HepG2 (cell line): Measurements from ENCODE around the gene KLF9. TPM values are rescaled to one million over a fixed set of nuclear protein-coding genes. Genes with fewer than 3 reads are reported as not detected.

Source experiments
- ARHGAP35 ChIP-seq: sonication (generic); formaldehyde crosslinking; IDR thresholded peaks from 2 replicates; pipeline ENCODE4 v1.9.0; 2022; ENCODE audit warnings: mild to moderate bottlenecking, inconsistent platforms, moderate library complexity, missing genetic modification reagents, borderline replicate concordance
- ATRX ChIP-seq: sonication (generic); formaldehyde crosslinking; IDR thresholded peaks from 2 replicates; pipeline ENCODE4 v1.4.0; 2020; ENCODE audit warnings: missing genetic modification reagents, borderline replicate concordance
- HCFC1 ChIP-seq: fragments of 150-350 bp; IDR thresholded peaks from 2 replicates; pipeline ENCODE4 v1.6.1; 2014; ENCODE audit warnings: low read depth, low read length
- KLF11 ChIP-seq: IDR thresholded peaks from 2 replicates; pipeline ENCODE4 v1.6.1; 2016; ENCODE audit warnings: missing compliant biosample characterization
- MAFG ChIP-seq: sonication (generic); formaldehyde crosslinking; IDR thresholded peaks from 2 replicates; pipeline ENCODE4 v1.5.1; 2020; ENCODE audit warnings: mild to moderate bottlenecking, missing genetic modification reagents
- NCOA2 ChIP-seq: sonication (generic); formaldehyde crosslinking; IDR thresholded peaks from 2 replicates; pipeline ENCODE4 v1.8.0; 2022; ENCODE audit warnings: inconsistent platforms
- NFATC3 ChIP-seq: sonication (generic); formaldehyde crosslinking; IDR thresholded peaks from 2 replicates; pipeline ENCODE4 v1.5.1; 2020; ENCODE audit warnings: mild to moderate bottlenecking, missing genetic modification reagents
- NR2C2 ChIP-seq: sonication (generic); formaldehyde crosslinking; IDR thresholded peaks from 2 replicates; pipeline ENCODE4 v1.4.0; 2020; ENCODE audit warnings: missing genetic modification reagents, mild to moderate bottlenecking, moderate library complexity, borderline replicate concordance
- PPARG ChIP-seq: conservative IDR thresholded peaks from 2 replicates; pipeline ENCODE4 v1.6.1; 2016; ENCODE audit warnings: missing biosample characterization, missing genetic modification reagents
- SMYD3 ChIP-seq: sonication (generic); formaldehyde crosslinking; IDR thresholded peaks from 2 replicates; pipeline ENCODE4 v1.8.1; 2023; ENCODE audit warnings: mild to moderate bottlenecking, missing genetic modification reagents
- SP1 ChIP-seq, 2 experiments: fragments of 450-650 bp in 1 of 2; sonication (generic) in 1 of 2; formaldehyde crosslinking in 1 of 2; IDR thresholded peaks; 2 replicates each; pipeline versions ENCODE4 v1.4.0 to v1.6.1; 2016 to 2020; ENCODE audit warnings: missing genetic modification reagents in 1 of 2
- ZFP91 ChIP-seq: sonication (generic); formaldehyde crosslinking; IDR thresholded peaks from 2 replicates; pipeline ENCODE4 v1.9.0; 2022; ENCODE audit warnings: missing genetic modification reagents, mild to moderate bottlenecking, borderline replicate concordance
- ZNF274 ChIP-seq: sonication (generic); formaldehyde crosslinking; IDR thresholded peaks from 2 replicates; pipeline ENCODE4 v1.5.1; 2020; ENCODE audit warnings: mild to moderate bottlenecking, missing genetic modification reagents
- ZNF282 ChIP-seq: fragments of 450-650 bp; IDR thresholded peaks from 2 replicates; pipeline ENCODE4 v1.6.1; 2018; ENCODE audit not compliant: partially characterized antibody
- ZNF329 ChIP-seq: sonication (generic); formaldehyde crosslinking; IDR thresholded peaks from 2 replicates; pipeline ENCODE4 v1.9.0; 2021; ENCODE audit warnings: low read depth, mild to moderate bottlenecking, missing genetic modification reagents
- ZNF44 ChIP-seq: sonication (generic); formaldehyde crosslinking; IDR thresholded peaks from 2 replicates; pipeline ENCODE4 v1.5.1; 2020; ENCODE audit warnings: mild to moderate bottlenecking, missing genetic modification reagents
- ZNF496 ChIP-seq: sonication (generic); formaldehyde crosslinking; IDR thresholded peaks from 2 replicates; pipeline ENCODE4 v1.8.1; 2023; ENCODE audit warnings: mild to moderate bottlenecking, moderate library complexity, missing genetic modification reagents; ENCODE audit not compliant: insufficient replicate concordance
- ZNF550 ChIP-seq: sonication (generic); formaldehyde crosslinking; IDR thresholded peaks from 2 replicates; pipeline ENCODE4 v1.4.0; 2020; ENCODE audit warnings: mild to moderate bottlenecking, missing genetic modification reagents, borderline replicate concordance
- ZNF75D ChIP-seq: sonication (generic); formaldehyde crosslinking; IDR thresholded peaks from 2 replicates; pipeline ENCODE4 v1.8.1; 2023; ENCODE audit warnings: missing genetic modification reagents, mild to moderate bottlenecking, borderline replicate concordance
- ZNF891 ChIP-seq: sonication (generic); formaldehyde crosslinking; IDR thresholded peaks from 2 replicates; pipeline ENCODE4 v1.5.0; 2020; ENCODE audit warnings: mild to moderate bottlenecking, missing genetic modification reagents
- ZSCAN20 ChIP-seq: sonication (generic); formaldehyde crosslinking; IDR thresholded peaks from 2 replicates; pipeline ENCODE4 v1.4.0; 2020; ENCODE audit warnings: missing genetic modification reagents, mild to moderate bottlenecking, borderline replicate concordance
- ZSCAN21 ChIP-seq: sonication (generic); formaldehyde crosslinking; IDR thresholded peaks from 2 replicates; pipeline ENCODE4 v1.8.0; 2022; ENCODE audit warnings: mild to moderate bottlenecking, missing genetic modification reagents, moderate library complexity, borderline replicate concordance
- ZSCAN22 ChIP-seq: sonication (generic); formaldehyde crosslinking; IDR thresholded peaks from 2 replicates; pipeline ENCODE4 v1.4.0; 2020; ENCODE audit warnings: mild to moderate bottlenecking, missing genetic modification reagents
- polyA plus RNA-seq, 8 experiments: library from polyadenylated mRNA; depleted of rRNA in 3 of 8; stranded (reverse) in 7 of 8; unstranded in 1 of 8; fragments of >200 nt; fragmentation: Illumina TruSeq in 4 of 8; extraction: Trizol in 4 of 8; gene quantifications; 2 replicates each; pipeline versions ENCODE4 v1.2.1 to v1.2.3, GENCODE V29; 2011 to 2016; ENCODE audit warnings: low read depth in 4 of 8, missing spikeins in 1 of 8, mixed read lengths in 1 of 8; ENCODE audit not compliant: insufficient read depth in 1 of 8
- total RNA-seq, 5 experiments: library from RNA; depleted of rRNA; stranded (reverse); fragments of >200 nt; fragmentation: Illumina TruSeq; extraction: Trizol; gene quantifications; 2 replicates each; pipeline ENCODE4 v1.2.3, GENCODE V29; 2016; ENCODE audit warnings: low read depth in 1 of 5
- TF ChIP-seq, protein P1 (sequence below): sonication (generic); formaldehyde crosslinking; IDR thresholded peaks from 2 replicates; pipeline ENCODE4 v1.5.0; 2020; ENCODE audit warnings: missing genetic modification reagents, mild to moderate bottlenecking, borderline replicate concordance
- TF ChIP-seq, protein P2 (sequence below): IDR thresholded peaks from 2 replicates; pipeline ENCODE4 v1.6.1; 2016; ENCODE audit warnings: control low read depth

The KLF9 gene
- total and polyA plus RNA-seq, 2 of the 13 experiments (the other 11 are each of a cell fraction or from before 2014, with no cell fraction given) = 5.7 to 7.2 TPM

DNA sequence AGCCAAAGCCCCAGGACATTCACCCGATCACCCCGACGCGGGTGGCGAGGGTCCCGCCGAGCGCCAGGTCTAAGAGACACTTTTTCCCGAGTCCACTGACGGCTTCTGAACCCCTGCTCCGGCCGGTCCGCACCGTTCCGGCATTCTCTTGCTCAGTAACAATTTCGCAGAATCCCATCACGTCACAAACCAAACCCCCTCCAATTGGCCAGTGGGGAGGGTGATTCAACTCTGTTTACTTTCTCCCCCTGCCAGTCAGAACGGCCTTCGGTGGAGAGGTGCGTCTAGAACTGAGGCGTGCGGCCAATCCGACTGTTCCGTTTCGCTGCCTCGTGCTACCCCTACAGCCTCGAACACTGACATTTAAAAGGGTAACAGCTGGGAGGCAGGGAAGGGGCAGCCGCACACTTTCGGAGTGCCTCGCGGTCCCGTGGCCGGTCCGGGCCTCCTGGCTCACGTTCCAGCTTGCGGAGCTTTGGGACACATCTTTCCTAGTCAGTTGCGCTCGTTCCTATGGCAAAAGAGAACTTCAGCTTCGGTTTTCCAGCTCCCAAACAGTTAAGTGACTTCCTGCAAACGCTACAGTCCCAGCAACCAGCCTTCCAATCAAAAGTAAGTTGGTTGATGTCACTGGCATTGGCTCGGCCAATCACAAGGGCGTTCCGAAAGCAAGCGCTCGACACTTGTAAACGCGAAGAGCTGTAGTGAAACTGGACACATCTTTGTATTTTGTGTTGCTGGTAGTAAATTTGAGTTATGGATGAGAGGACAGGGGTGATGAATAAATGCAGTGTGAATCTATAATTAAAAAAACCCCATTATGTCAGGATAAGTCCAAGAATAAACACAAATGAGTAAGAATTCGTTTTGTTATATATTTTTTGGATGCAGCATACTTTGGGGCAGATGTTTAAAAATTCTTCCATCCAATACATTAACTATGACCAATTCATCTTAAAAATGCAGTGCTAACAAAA lies at the start of gene KLF9 (continued):
- TF ChIP-seq, protein P1, sequence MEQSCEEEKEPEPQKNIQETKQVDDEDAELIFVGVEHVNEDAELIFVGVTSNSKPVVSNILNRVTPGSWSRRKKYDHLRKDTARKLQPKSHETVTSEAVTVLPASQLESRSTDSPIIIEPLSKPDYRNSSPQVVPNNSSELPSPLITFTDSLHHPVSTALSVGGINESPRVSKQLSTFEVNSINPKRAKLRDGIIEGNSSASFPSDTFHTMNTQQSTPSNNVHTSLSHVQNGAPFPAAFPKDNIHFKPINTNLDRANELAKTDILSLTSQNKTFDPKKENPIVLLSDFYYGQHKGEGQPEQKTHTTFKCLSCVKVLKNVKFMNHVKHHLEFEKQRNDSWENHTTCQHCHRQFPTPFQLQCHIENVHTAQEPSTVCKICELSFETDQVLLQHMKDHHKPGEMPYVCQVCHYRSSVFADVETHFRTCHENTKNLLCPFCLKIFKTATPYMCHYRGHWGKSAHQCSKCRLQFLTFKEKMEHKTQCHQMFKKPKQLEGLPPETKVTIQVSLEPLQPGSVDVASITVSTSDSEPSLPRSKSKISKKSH (CRISPR knock-in tag) = peak; percentile 88
- TF ChIP-seq ATRX (CRISPR knock-in tag) (no peak), MAFG (CRISPR knock-in tag) (no peak), NFATC3 (no peak), ZSCAN21 (CRISPR knock-in tag) (peak; percentile 38; the same call in 1 of the 2 replicates), ZSCAN20 (CRISPR knock-in tag) (no peak), SP1 (IDR thresholded peaks at IDR 0.05) (no peak), SP1 (CRISPR knock-in tag; IDR thresholded peaks at IDR 0.05) (no peak), ZFP91 (CRISPR knock-in tag) (peak; percentile 98), ZSCAN22 (CRISPR knock-in tag) (no peak), ZNF550 (CRISPR knock-in tag) (no peak), NCOA2 (CRISPR knock-in tag) (peak; percentile 17; the same call in 1 of the 2 replicates), ZNF44 (CRISPR knock-in tag) (peak; percentile 74; the same call in 1 of the 2 replicates), ZNF329 (no peak), NR2C2 (peak; percentile 40; the same call in 1 of the 2 replicates), HCFC1 (no peak), ZNF282 (no peak), ZNF891 (peak; percentile 98), ZNF496 (CRISPR knock-in tag) (no peak), PPARG (CRISPR knock-in tag) (peak; percentile 32; the same call in 1 of the 2 replicates), SMYD3 (CRISPR knock-in tag) (0 out of 2 replicates have a peak, but pooled peaks have one; percentile 80), ZNF75D (CRISPR knock-in tag) (no peak), ARHGAP35 (CRISPR knock-in tag) (0 out of 2 replicates have a peak, but pooled peaks have one; percentile 63), KLF11 (CRISPR knock-in tag) (peak; percentile 81; the same call in 1 of the 2 replicates), ZNF274 (CRISPR knock-in tag) (peak; percentile 92)
- TF ChIP-seq, protein P2, sequence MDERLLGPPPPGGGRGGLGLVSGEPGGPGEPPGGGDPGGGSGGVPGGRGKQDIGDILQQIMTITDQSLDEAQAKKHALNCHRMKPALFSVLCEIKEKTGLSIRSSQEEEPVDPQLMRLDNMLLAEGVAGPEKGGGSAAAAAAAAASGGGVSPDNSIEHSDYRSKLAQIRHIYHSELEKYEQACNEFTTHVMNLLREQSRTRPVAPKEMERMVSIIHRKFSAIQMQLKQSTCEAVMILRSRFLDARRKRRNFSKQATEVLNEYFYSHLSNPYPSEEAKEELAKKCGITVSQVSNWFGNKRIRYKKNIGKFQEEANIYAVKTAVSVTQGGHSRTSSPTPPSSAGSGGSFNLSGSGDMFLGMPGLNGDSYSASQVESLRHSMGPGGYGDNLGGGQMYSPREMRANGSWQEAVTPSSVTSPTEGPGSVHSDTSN = peak; percentile 69
